Measurements from ENCODE around the gene TFAP2E. TPM values are rescaled to one million over a fixed set of nuclear protein-coding genes. Genes with fewer than 3 reads are reported as not detected.

TFAP2E gene
- total and polyA plus RNA-seq, 5 experiments from 2014 or later, result 0.20 to 3.2 (median 0.59) TPM

DNA sequence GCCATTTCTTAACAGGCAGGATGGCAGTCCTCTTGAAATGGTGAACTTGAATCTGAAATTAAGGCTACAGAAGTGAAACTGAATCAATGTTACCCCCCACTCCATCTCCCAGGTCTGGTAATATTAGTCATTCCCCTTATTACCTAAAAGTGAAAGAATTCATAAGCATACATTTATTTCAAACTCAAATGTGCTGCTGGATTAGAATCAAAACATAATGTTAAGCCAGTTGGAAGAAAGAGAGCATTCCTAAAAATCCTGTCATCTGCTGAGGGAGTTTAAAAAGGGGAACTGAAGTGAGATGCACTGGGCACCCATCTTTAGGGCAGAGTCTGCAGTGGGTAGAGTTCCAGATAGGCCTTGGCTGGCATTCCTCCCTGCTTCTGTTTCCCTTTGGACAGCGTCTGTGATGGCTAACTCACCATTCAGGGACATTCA, 33.3 kb upstream of the TFAP2E start:
- POLR2A ChIA-PET, result interaction anchor here (0.5 to 4.3 kb wide), 4 partner anchors 17 to 88 kb away, joined by 3 to 22 read pairs (median 7); partner anchors contain the start of genes KIAA0319L and NCDN
- Mint-ChIP-seq H3K27me3 (no peaks in the 10 kb centered on the region), H3K4me1 (peaks cover 50 to 93% (median 91%) of the 10 kb centered on the region in 4 donors), H3K4me3 (peak overlapping the region in 9 of 10 donors; percentile 59 to 85 (median 79)), H3K9me3 (no peaks in the 10 kb centered on the region), H3K27ac (peak overlapping the region; percentile 84 to 98 (median 96)), H3K36me3 (peaks cover 0 to 11% (median 2%) of the 10 kb centered on the region in 3 donors)
- DNase-seq (no peak), ATAC-seq (no peak)

DNA sequence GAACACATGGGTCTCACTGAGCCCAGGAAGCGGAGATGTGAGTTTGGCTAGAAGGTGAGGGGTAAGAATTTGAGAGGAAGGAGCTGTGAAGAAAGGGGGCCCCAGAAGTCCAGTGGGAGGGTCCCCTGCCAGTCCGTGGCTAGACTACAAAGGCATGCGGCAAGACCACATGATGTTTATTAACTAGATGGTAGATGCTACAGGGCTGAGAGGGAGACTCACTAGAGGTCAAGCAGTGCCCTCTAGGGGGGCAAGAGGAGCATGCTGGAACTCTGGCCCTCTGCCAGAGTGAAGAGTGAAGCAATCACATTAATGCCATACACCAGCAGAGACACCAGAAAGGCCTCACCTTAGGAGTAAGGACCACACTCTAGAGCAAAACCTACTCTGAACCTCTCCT, 28.1 kb upstream of the TFAP2E start:
- H3K9me3 Mint-ChIP-seq, result no peaks in the 10 kb centered on the region
- H3K27me3 Mint-ChIP-seq, result no peaks in the 10 kb centered on the region
- peak in 9 of 10 donors; percentile 40 to 77 (median 54) for DNase-seq
- peak; percentile 81 to 86 for ATAC-seq
- H3K27ac Mint-ChIP-seq, result peak overlapping the region; percentile 22 to 90 (median 47)
- H3K4me3 Mint-ChIP-seq, result peak overlapping the region in 6 of 10 donors; percentile 21 to 63 (median 37)
- peaks cover 36 to 74% (median 67%) of the 10 kb centered on the region in 4 donors for H3K4me1 Mint-ChIP-seq
- H3K36me3 Mint-ChIP-seq, result peaks cover 0 to 50% (median 6%) of the 10 kb centered on the region in 3 donors
- POLR2A ChIA-PET, result no interaction called here

GRCh38 chr1:35546614-35547013, 26.5 kb upstream of the TFAP2E start:
- no peaks in the 10 kb centered on the region for H3K27me3 Mint-ChIP-seq
- no peak overlapping the region for H3K4me3 Mint-ChIP-seq
- H3K36me3 Mint-ChIP-seq, result peaks cover 0 to 62% (median 4%) of the 10 kb centered on the region in 3 donors
- peak overlapping the region in 1 of 10 donors; percentile 25 for H3K27ac Mint-ChIP-seq
- ATAC-seq (no peak), DNase-seq (no peak)
- H3K9me3 Mint-ChIP-seq, result no peaks in the 10 kb centered on the region
- peaks cover 29 to 63% (median 55%) of the 10 kb centered on the region in 4 donors for H3K4me1 Mint-ChIP-seq
- POLR2A ChIA-PET, result no interaction called here

GRCh38 chr1:35553851-35554250, 19.3 kb upstream of the TFAP2E start:
- H3K36me3 Mint-ChIP-seq, result peaks cover 0 to 50% (median 12%) of the 10 kb centered on the region in 3 donors
- H3K27me3 Mint-ChIP-seq, result no peaks in the 10 kb centered on the region
- no peaks in the 10 kb centered on the region for H3K9me3 Mint-ChIP-seq
- ATAC-seq, result no peak
- peaks cover 25 to 58% (median 51%) of the 10 kb centered on the region in 4 donors for H3K4me1 Mint-ChIP-seq
- POLR2A ChIA-PET, result no interaction called here
- no peak for DNase-seq
- no peak overlapping the region for H3K4me3 Mint-ChIP-seq
- peak overlapping the region in 2 of 10 donors; percentile 39 to 53 for H3K27ac Mint-ChIP-seq

GRCh38 chr1:35554266-35555211, 18.6 kb upstream of the TFAP2E start:
- no peak for ATAC-seq
- POLR2A ChIA-PET, result no interaction called here
- Mint-ChIP-seq H3K4me3 (peak overlapping the region in 5 of 10 donors; percentile 8 to 99 (median 96)), H3K9me3 (no peaks in the 10 kb centered on the region), H3K27me3 (no peaks in the 10 kb centered on the region), H3K36me3 (peaks cover 0 to 44% (median 12%) of the 10 kb centered on the region in 3 donors), H3K4me1 (peaks cover 27 to 63% (median 54%) of the 10 kb centered on the region in 4 donors), H3K27ac (peak overlapping the region in 3 of 10 donors; percentile 44 to 55 (median 53))
- DNase-seq, result no peak

GRCh38 chr1:35555212-35555584, 17.9 kb upstream of the TFAP2E start:
- H3K9me3 Mint-ChIP-seq, result no peaks in the 10 kb centered on the region
- POLR2A ChIA-PET, result no interaction called here
- H3K27me3 Mint-ChIP-seq, result no peaks in the 10 kb centered on the region
- no peak for DNase-seq
- peaks cover 0 to 37% (median 12%) of the 10 kb centered on the region in 3 donors for H3K36me3 Mint-ChIP-seq
- ATAC-seq, result no peak
- peak overlapping the region; percentile 16 to 99 (median 95) for H3K4me3 Mint-ChIP-seq
- H3K27ac Mint-ChIP-seq, result peak overlapping the region in 6 of 10 donors; percentile 13 to 89 (median 34)
- H3K4me1 Mint-ChIP-seq, result peaks cover 30 to 64% (median 56%) of the 10 kb centered on the region in 4 donors

- DNase-seq (no peak), ATAC-seq (no peak)
- H3K4me3 Mint-ChIP-seq, result peak overlapping the region; percentile 88 to 99 (median 95)
- POLR2A ChIA-PET, result interaction anchor here (0.8 to 3.6 kb wide), 5 partner anchors 15 to 894 kb away, joined by 3 to 22 read pairs (median 8); partner anchors contain the start of genes OSCP1 and SFPQ
- H3K27me3 Mint-ChIP-seq, result no peaks in the 10 kb centered on the region
- H3K9me3 Mint-ChIP-seq, result no peaks in the 10 kb centered on the region
- H3K4me1 Mint-ChIP-seq, result peaks cover 30 to 63% (median 56%) of the 10 kb centered on the region in 4 donors
- H3K27ac Mint-ChIP-seq, result peak overlapping the region; percentile 13 to 99 (median 88)
- peaks cover 0 to 33% (median 12%) of the 10 kb centered on the region in 3 donors for H3K36me3 Mint-ChIP-seq
Measured at GRCh38 chr1:35555601-35556477, 17.3 kb upstream of the TFAP2E start.

DNA sequence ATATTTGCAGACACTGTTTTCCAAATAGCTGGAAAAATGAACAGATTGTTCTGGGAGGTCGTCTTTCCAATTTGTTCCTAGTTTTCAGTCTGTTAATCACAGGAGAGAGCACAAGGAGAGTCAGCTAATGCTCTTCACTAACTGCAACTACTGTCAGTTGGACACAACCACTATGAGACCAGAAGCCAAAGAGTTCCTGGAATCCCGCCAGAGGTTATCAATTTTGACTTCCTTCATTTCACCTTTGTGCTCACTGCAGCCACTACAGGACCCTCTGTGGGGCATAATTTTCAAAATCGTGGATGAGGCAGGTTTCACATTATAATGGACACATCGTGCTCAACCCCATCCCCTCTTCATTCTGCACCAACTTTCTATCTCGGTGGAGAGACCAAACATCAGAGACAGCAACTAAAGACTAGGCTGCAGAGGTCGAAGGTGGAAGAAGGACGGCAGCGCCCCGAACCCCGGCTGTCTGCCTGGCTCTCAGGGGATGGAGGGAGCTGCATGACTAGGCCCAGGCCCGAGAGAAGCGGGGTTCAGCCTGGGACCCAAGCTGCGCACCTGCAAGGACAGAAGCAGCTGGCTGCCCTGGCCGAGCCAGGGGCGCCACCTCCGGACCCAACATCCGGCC, 16.5 kb upstream of the TFAP2E start:
- ATAC-seq (peak; percentile 1), DNase-seq (no peak)
- POLR2A ChIA-PET, result interaction anchor here (0.8 to 3.6 kb wide), 11 partner anchors 16 to 893 kb away, joined by 3 to 22 read pairs (median 6); partner anchors contain the start of genes CLSPN, OSCP1 and SFPQ
- Mint-ChIP-seq H3K9me3 (no peaks in the 10 kb centered on the region), H3K4me1 (peaks cover 36 to 67% (median 59%) of the 10 kb centered on the region in 4 donors), H3K27ac (peak overlapping the region; percentile 61 to 99 (median 90)), H3K4me3 (peak overlapping the region; percentile 88 to 99 (median 95)), H3K27me3 (no peaks in the 10 kb centered on the region), H3K36me3 (peaks cover 0 to 27% (median 12%) of the 10 kb centered on the region in 3 donors)

DNA sequence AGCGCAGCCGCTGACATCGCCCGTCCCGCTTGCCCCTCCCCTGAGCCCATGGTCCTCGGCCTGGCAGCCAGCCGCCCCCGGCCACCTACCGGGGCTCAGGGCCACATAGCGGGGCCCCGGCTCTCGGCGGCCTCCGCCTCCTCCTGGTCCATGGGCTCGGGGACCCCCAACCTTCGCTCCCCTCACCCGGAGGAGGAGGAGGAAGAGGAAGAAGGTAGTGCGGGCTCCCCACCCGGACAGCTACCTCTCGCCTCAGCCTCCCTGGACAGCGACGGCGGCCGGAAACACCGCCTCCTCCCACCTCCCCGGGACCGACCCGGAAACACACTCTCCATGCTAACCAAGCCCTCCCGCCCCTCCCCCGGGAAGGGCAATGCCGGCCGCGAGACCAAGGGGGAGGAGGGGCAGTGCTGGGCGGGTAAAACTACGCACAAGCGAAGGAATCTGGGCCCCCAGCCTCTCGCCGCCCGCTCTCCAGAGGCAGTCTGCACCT, 15.9 kb upstream of the TFAP2E start, which contains the start of gene KIAA0319L:
Gene KIAA0319L, minus strand, starts transcription at position 286 of the 493 bp plus-strand sequence. CDS start 2,912 bp downstream, outside the sequence.
- H3K27me3 Mint-ChIP-seq, result no peaks in the 10 kb centered on the region
- H3K4me3 Mint-ChIP-seq, result peak within 1 kb of the TSS; percentile 91 to 99 (median 96)
- H3K27ac Mint-ChIP-seq, result peak within 1 kb of the TSS; percentile 89 to 99 (median 97)
- ATAC-seq (peak; percentile 63 to 67), DNase-seq (peak in 1 of 10 donors; percentile 69)
- H3K9me3 Mint-ChIP-seq, result no peaks in the 10 kb centered on the region
- POLR2A ChIA-PET, result interaction anchor here (0.6 to 3.6 kb wide), 17 partner anchors 11 to 478 kb away, joined by 3 to 22 read pairs (median 4); partner anchors contain the start of genes CLSPN, SFPQ and ZMYM1
- peaks cover 35 to 63% (median 56%) of the 10 kb centered on the region in 4 donors for H3K4me1 Mint-ChIP-seq
- H3K36me3 Mint-ChIP-seq, result peaks cover 0 to 21% (median 11%) of the 10 kb centered on the region in 3 donors

DNA sequence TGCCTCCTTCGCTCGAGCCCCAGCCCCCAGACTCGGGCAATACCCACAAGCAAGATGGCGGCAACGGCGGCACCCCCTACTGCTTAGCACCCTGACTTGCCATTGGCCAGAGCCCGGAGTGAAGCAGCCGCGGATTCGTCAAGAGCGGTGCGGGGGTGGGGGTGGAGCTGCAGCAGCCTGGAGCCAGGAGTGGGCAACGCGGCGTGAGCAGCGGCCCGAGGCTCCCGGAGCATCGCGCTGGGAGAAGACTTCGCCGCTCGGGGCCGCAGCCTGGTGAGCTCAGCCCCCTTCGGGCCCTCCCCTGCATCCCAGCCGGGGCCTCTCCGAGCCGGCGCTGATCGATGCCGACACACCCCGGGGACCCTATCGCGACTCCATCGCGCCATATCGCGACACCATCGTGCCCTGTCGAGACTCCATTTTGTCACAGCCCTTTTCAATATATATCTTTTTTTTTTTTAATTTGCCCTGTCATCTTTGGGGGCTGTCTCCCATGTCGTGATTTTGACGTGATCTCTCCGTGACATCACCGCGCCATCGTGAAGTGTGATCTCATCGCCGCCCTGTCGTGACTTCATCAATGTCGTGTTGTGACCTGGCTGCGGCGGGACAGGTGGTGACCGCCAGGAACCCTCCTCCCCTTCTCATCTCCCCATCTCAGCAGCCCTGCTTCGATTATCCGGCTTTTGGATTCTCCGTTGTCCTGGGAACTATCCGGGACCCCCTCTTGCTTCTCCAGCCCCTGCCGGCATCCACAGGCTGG, 15.3 kb upstream of the TFAP2E start, which contains the start of gene NCDN:
Gene NCDN, plus strand, starts transcription at position 189 of the 763 bp plus-strand sequence. Its CDS starts 392 bp downstream, at position 581.
- ATAC-seq (peak; percentile 89 to 91), DNase-seq (peak; percentile 89 to 97 (median 94))
- Mint-ChIP-seq H3K9me3 (no peaks in the 10 kb centered on the region), H3K36me3 (peaks cover 0 to 18% (median 6%) of the 10 kb centered on the region in 3 donors), H3K4me3 (peak within 1 kb of the TSS; percentile 91 to 99 (median 96)), H3K27ac (peak within 1 kb of the TSS; percentile 89 to 99 (median 97)), H3K4me1 (peaks cover 35 to 62% (median 56%) of the 10 kb centered on the region in 4 donors), H3K27me3 (no peaks in the 10 kb centered on the region)
- POLR2A ChIA-PET, result interaction anchor here (0.6 to 3.6 kb wide), 17 partner anchors 8 to 478 kb away, joined by 3 to 22 read pairs (median 4); partner anchors contain the start of genes CLSPN, SFPQ and ZMYM1

All from naive thymus-derived CD8-positive, alpha-beta T cell (primary cell).